Measurements from ENCODE around the gene LRRC39. TPM values are rescaled to one million over a fixed set of nuclear protein-coding genes. Genes with fewer than 3 reads are reported as not detected.

The LRRC39 gene
- total RNA-seq, 1 experiment from 2014 or later = 0.54 TPM

DNA sequence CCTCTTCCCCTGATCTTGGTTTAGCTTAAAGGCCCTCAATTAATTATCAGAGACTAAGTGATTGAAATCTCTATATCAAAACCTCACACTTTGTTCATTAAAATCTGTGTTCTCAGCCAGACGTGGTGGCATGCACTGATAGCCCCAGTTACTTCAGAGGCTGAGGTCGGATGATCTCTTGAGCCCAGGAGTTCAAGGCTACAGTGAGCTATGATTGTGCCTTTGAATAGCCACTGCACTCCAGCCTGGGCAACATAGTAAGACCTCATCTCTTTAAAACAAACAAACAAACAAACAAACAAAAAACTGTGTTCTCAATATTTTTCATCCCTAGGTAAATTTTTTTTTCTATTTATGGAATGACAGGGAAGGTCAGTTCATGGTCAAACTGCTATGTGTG is 26.4 kb downstream of the LRRC39 start:
- POLR2A ChIA-PET = no interaction called here

DNA sequence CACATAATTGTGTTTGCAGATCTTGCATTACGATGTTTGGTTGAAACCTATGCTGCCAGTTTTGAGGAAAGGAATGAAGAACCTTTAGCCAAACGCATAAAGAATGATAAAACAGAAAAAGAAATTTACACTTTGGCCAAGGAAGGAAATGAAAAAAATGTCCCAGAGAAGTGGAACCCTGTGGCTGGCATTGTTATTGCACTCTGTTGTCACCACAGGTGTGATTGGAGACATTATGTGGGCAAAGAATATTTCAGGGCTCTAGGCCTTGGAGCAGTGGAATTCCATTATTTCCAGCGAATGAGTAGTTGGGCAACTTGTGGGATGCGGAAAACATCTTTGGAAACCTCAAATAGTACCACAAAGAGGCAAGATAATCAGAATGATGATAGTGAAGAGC is 30.2 kb downstream of the LRRC39 start:
- H3K9me2 ChIP-seq (ENCODE audit: insufficient read depth) = no peaks in the 10 kb centered on the region
- ChIA-PET POLR2A (no interaction called here), CTCF (no interaction called here), RAD21 (ENCODE audit: low non-redundant PET in 1 of 2, low total read pairs in 2 of 2, uncharacterized antibody in 2 of 2, unreplicated experiment in 2 of 2) (no interaction called here)
- H3K36me3 ChIP-seq (ENCODE audit: control insufficient read depth in 1 of 2, insufficient read depth in 2 of 2, low read length in 2 of 2) = peaks cover 20 to 25% of the 10 kb centered on the region in 2 experiments; a peak in 3 of 4 replicates
- no peak overlapping the region for H3K4me3 ChIP-seq (replicated peaks in 1 of 2; ENCODE audit: low read depth in 1 of 2, low read length in 2 of 2)
- H3K4me1 ChIP-seq (ENCODE audit: control insufficient read depth in 1 of 2, insufficient read depth in 2 of 2, low read length in 2 of 2) = no peaks in the 10 kb centered on the region
- H3K9me3 ChIP-seq (ENCODE audit: control insufficient read depth in 1 of 2, insufficient read depth in 1 of 2, low read depth in 1 of 2, low read length in 2 of 2) = no peaks in the 10 kb centered on the region
- no peak overlapping the region for H3K9ac ChIP-seq (ENCODE audit: low read length)
- intact Hi-C loops (cut with micrococcal nuclease) = no loop called here
- TSS peak; percentile 13 for BruUV-seq (replicated peaks)
- DNase-seq (ENCODE audit: low read depth, low spot score) (no peak), ATAC-seq (0 out of 2 replicates have a peak, but pooled peaks have one; percentile 47)
- no peak overlapping the region for H3K4me2 ChIP-seq (ENCODE audit: low read length)
- H4K20me1 ChIP-seq (ENCODE audit: insufficient read depth) = no peaks in the 10 kb centered on the region
- no peak overlapping the region for H3K27ac ChIP-seq (ENCODE audit: low read depth, low read length)
- no peaks in the 10 kb centered on the region for H3K79me2 ChIP-seq (ENCODE audit: insufficient read depth, low read length)
- H2AFZ ChIP-seq (ENCODE audit: low read depth, low read length, poor library complexity, severe bottlenecking) = no peak overlapping the region
- TF ChIP-seq, protein P1, sequence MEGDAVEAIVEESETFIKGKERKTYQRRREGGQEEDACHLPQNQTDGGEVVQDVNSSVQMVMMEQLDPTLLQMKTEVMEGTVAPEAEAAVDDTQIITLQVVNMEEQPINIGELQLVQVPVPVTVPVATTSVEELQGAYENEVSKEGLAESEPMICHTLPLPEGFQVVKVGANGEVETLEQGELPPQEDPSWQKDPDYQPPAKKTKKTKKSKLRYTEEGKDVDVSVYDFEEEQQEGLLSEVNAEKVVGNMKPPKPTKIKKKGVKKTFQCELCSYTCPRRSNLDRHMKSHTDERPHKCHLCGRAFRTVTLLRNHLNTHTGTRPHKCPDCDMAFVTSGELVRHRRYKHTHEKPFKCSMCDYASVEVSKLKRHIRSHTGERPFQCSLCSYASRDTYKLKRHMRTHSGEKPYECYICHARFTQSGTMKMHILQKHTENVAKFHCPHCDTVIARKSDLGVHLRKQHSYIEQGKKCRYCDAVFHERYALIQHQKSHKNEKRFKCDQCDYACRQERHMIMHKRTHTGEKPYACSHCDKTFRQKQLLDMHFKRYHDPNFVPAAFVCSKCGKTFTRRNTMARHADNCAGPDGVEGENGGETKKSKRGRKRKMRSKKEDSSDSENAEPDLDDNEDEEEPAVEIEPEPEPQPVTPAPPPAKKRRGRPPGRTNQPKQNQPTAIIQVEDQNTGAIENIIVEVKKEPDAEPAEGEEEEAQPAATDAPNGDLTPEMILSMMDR (IDR thresholded peaks at IDR 0.05 in 2 of 3, conservative IDR thresholded peaks at IDR 0.05 in 1 of 3; ENCODE audit: borderline replicate concordance in 1 of 3, insufficient read depth in 1 of 3, low read depth in 2 of 3, low read length in 2 of 3) = peak in 1 of 3 experiments; percentile 23; a peak in 1 of 6 replicates
- TF ChIP-seq ZNF274 (IDR thresholded peaks at IDR 0.05; ENCODE audit: low read depth, low read length) = no peak
- no peaks in the 10 kb centered on the region for H3K27me3 ChIP-seq (ENCODE audit: insufficient read depth, low read length)

More for the DNA sequence above, 26.4 kb downstream of the LRRC39 start:
- H3K4me1 ChIP-seq (ENCODE audit: control insufficient read depth in 1 of 2, insufficient read depth in 2 of 2, low read length in 2 of 2) = no peaks in the 10 kb centered on the region
- BruUV-seq (replicated peaks) = no TSS peak
- no peak for TF ChIP-seq POLR2AphosphoS5 (IDR thresholded peaks at IDR 0.05; ENCODE audit: low read depth, low read length)
- no peak for TF ChIP-seq ZNF274 (IDR thresholded peaks at IDR 0.05; ENCODE audit: low read depth, low read length)
- TF ChIP-seq FOSL1 (IDR thresholded peaks at IDR 0.05; ENCODE audit: low read depth) = no peak
- TF ChIP-seq EZH2phosphoT487 (IDR thresholded peaks at IDR 0.05; ENCODE audit: borderline replicate concordance) = no peak
- no peak for TF ChIP-seq SRF (IDR thresholded peaks at IDR 0.05; ENCODE audit: low read depth)
- TF ChIP-seq, protein P1 (IDR thresholded peaks at IDR 0.05 in 2 of 3, conservative IDR thresholded peaks at IDR 0.05 in 1 of 3; ENCODE audit: borderline replicate concordance in 1 of 3, insufficient read depth in 1 of 3, low read depth in 2 of 3, low read length in 2 of 3) = no peak
- no peak overlapping the region for H3K4me2 ChIP-seq (ENCODE audit: low read length)
- ChIA-PET RAD21 (ENCODE audit: low non-redundant PET in 1 of 2, low total read pairs in 2 of 2, uncharacterized antibody in 2 of 2, unreplicated experiment in 2 of 2) (no interaction called here), CTCF (no interaction called here)
- H3K27me3 ChIP-seq (ENCODE audit: insufficient read depth, low read length) = no peaks in the 10 kb centered on the region
- H3K4me3 ChIP-seq (replicated peaks in 1 of 2; ENCODE audit: low read depth in 1 of 2, low read length in 2 of 2) = no peak overlapping the region
- H3K27ac ChIP-seq (ENCODE audit: low read depth, low read length) = no peak overlapping the region
- intact Hi-C loops (cut with micrococcal nuclease) = no loop called here
- no peaks in the 10 kb centered on the region for H3K9me3 ChIP-seq (ENCODE audit: control insufficient read depth in 1 of 2, insufficient read depth in 1 of 2, low read depth in 1 of 2, low read length in 2 of 2)
- H4K20me1 ChIP-seq (ENCODE audit: insufficient read depth) = no peaks in the 10 kb centered on the region
- H3K9ac ChIP-seq (ENCODE audit: low read length) = no peak overlapping the region
- H3K9me2 ChIP-seq (ENCODE audit: insufficient read depth) = no peaks in the 10 kb centered on the region
- H2AFZ ChIP-seq (ENCODE audit: low read depth, low read length, poor library complexity, severe bottlenecking) = no peak overlapping the region
- no peak for DNase-seq (ENCODE audit: low read depth, low spot score)
- H3K36me3 ChIP-seq (ENCODE audit: control insufficient read depth in 1 of 2, insufficient read depth in 2 of 2, low read length in 2 of 2) = peaks cover 0 to 6% of the 10 kb centered on the region in 2 experiments; a peak in 1 of 4 replicates
- no peak for ATAC-seq
- H3K79me2 ChIP-seq (ENCODE audit: insufficient read depth, low read length) = no peaks in the 10 kb centered on the region
